Gastroesophageal sphincter (tissue), 3 donors: ENCODE measurements around the gene GLI1.

Experiments used
- EP300 ChIP-seq: sonication (generic); formaldehyde crosslinking; IDR thresholded peaks from one replicate; pipeline ENCODE4 v1.6.1; 2017; ENCODE audit warnings: antibody characterized with exemption, mild to moderate bottlenecking
- TF ChIP-seq, protein P1 (sequence below), 4 experiments: fragments of 200-600 bp in 2 of 4; fragments of 450-650 bp in 2 of 4; sonication (generic) in 1 of 4; IDR thresholded peaks; one replicate each; pipeline ENCODE4 v1.5.1; 2017 to 2019; ENCODE audit warnings: antibody characterized with exemption in 4 of 4, mild to moderate bottlenecking in 2 of 4, moderate library complexity in 2 of 4

- TF ChIP-seq, protein P1, sequence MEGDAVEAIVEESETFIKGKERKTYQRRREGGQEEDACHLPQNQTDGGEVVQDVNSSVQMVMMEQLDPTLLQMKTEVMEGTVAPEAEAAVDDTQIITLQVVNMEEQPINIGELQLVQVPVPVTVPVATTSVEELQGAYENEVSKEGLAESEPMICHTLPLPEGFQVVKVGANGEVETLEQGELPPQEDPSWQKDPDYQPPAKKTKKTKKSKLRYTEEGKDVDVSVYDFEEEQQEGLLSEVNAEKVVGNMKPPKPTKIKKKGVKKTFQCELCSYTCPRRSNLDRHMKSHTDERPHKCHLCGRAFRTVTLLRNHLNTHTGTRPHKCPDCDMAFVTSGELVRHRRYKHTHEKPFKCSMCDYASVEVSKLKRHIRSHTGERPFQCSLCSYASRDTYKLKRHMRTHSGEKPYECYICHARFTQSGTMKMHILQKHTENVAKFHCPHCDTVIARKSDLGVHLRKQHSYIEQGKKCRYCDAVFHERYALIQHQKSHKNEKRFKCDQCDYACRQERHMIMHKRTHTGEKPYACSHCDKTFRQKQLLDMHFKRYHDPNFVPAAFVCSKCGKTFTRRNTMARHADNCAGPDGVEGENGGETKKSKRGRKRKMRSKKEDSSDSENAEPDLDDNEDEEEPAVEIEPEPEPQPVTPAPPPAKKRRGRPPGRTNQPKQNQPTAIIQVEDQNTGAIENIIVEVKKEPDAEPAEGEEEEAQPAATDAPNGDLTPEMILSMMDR (IDR thresholded peaks at IDR 0.05): no peak
- TF ChIP-seq EP300: no peak
Measured at GRCh38 chr12:57410534-57410933, 49.1 kb upstream of the GLI1 start.
